SJSA1 (cell line): ENCODE measurements around the gene SCART1. TPM values are rescaled to one million over a fixed set of nuclear protein-coding genes. Genes with fewer than 3 reads are reported as not detected.

ENCODE experiments used
- DNase-seq, 2 experiments: peaks; one replicate each; pipeline ENCODE4 v3.0.0-alpha.2; 2015 to 2020; ENCODE audit warnings: low spot score in 2 of 2, low read depth in 1 of 2
- H3K27ac ChIP-seq: fragments of 250-450 bp; sonication (Bioruptor Pico); 2 replicates; pipeline ENCODE4 v1.5.1; 2020; ENCODE audit warnings: mild to moderate bottlenecking, moderate library complexity
- H3K27me3 ChIP-seq: fragments of 250-450 bp; sonication (Bioruptor Pico); replicated peaks from 2 replicates; pipeline ENCODE4 v1.5.1; 2020; ENCODE audit warnings: mild to moderate bottlenecking, moderate library complexity
- H3K36me3 ChIP-seq: fragments of 250-450 bp; sonication (Bioruptor Pico); 2 replicates; pipeline ENCODE4 v1.5.1; 2020; ENCODE audit warnings: mild to moderate bottlenecking
- H3K4me1 ChIP-seq: fragments of 250-450 bp; sonication (Bioruptor Pico); replicated peaks from 2 replicates; pipeline ENCODE4 v1.6.1; 2021; ENCODE audit warnings: mild to moderate bottlenecking
- H3K4me3 ChIP-seq: fragments of 250-450 bp; sonication (Bioruptor Pico); 2 replicates; pipeline ENCODE4 v1.5.1; 2020; ENCODE audit warnings: mild to moderate bottlenecking
- H3K9me3 ChIP-seq: fragments of 250-450 bp; sonication (Bioruptor Pico); replicated peaks from 2 replicates; pipeline ENCODE4 v1.5.1; 2020; ENCODE audit warnings: mild to moderate bottlenecking
- total RNA-seq: library from RNA; depleted of rRNA; stranded (reverse); fragments of >200 nt; shearing (Covaris generic); gene quantifications from 2 replicates; pipeline ENCODE4 v1.2.3, GENCODE V29; 2014

The SCART1 gene
- total RNA-seq, 1 experiment from 2014 or later, result 0.18 TPM

GRCh38 chr10:133456041-133456951, 2.6 kb downstream of the SCART1 start:
- DNase-seq, result peak in 1 of 2 experiments; percentile 40
- Histone ChIP-seq H3K9me3 (peaks cover 6% of the 10 kb centered on the region), H3K27me3 (no peaks in the 10 kb centered on the region), H3K4me3 (no peak overlapping the region), H3K4me1 (no peaks in the 10 kb centered on the region), H3K36me3 (no peaks in the 10 kb centered on the region), H3K27ac (no peak overlapping the region)

- no peaks in the 10 kb centered on the region for H3K27me3 ChIP-seq
- no peak overlapping the region for H3K4me3 ChIP-seq
- H3K27ac ChIP-seq, result no peak overlapping the region
- peaks cover 6% of the 10 kb centered on the region for H3K9me3 ChIP-seq
- no peak for DNase-seq
- no peaks in the 10 kb centered on the region for H3K4me1 ChIP-seq
- H3K36me3 ChIP-seq, result no peaks in the 10 kb centered on the region
These were observed 3.5 kb downstream of the SCART1 start for GRCh38 chr10:133457100-133457841.

GRCh38 chr10:133458021-133458709, 4.4 kb downstream of the SCART1 start:
- no peaks in the 10 kb centered on the region for H3K27me3 ChIP-seq

GRCh38 chr10:133458710-133459453, 5.1 kb downstream of the SCART1 start:
- peaks cover 6% of the 10 kb centered on the region for H3K9me3 ChIP-seq
- no peaks in the 10 kb centered on the region for H3K27me3 ChIP-seq
- no peak for DNase-seq
- no peaks in the 10 kb centered on the region for H3K36me3 ChIP-seq
- no peaks in the 10 kb centered on the region for H3K4me1 ChIP-seq
- no peak overlapping the region for H3K27ac ChIP-seq
- H3K4me3 ChIP-seq, result no peak overlapping the region

More at GRCh38 chr10:133458021-133458709, 4.4 kb downstream of the SCART1 start:
- peaks cover 6% of the 10 kb centered on the region for H3K9me3 ChIP-seq
- H3K27ac ChIP-seq, result no peak overlapping the region
- no peaks in the 10 kb centered on the region for H3K4me1 ChIP-seq
- no peaks in the 10 kb centered on the region for H3K36me3 ChIP-seq
- no peak for DNase-seq
- H3K4me3 ChIP-seq, result no peak overlapping the region

GRCh38 chr10:133459454-133460207, 5.9 kb downstream of the SCART1 start:
- Histone ChIP-seq H3K36me3 (no peaks in the 10 kb centered on the region), H3K4me1 (no peaks in the 10 kb centered on the region), H3K27me3 (no peaks in the 10 kb centered on the region), H3K9me3 (peaks cover 6% of the 10 kb centered on the region), H3K4me3 (no peak overlapping the region), H3K27ac (no peak overlapping the region)
- no peak for DNase-seq

- no peak overlapping the region for H3K4me3 ChIP-seq
- no peak for DNase-seq
- H3K27me3 ChIP-seq, result no peaks in the 10 kb centered on the region
- peaks cover 6% of the 10 kb centered on the region for H3K9me3 ChIP-seq
- no peaks in the 10 kb centered on the region for H3K36me3 ChIP-seq
- no peaks in the 10 kb centered on the region for H3K4me1 ChIP-seq
- H3K27ac ChIP-seq, result no peak overlapping the region
These were observed 6.5 kb downstream of the SCART1 start for GRCh38 chr10:133460208-133460769.

GRCh38 chr10:133461027-133461426, 7.3 kb downstream of the SCART1 start:
- DNase-seq, result no peak
- Histone ChIP-seq H3K4me1 (no peaks in the 10 kb centered on the region), H3K27me3 (no peaks in the 10 kb centered on the region), H3K4me3 (no peak overlapping the region), H3K36me3 (no peaks in the 10 kb centered on the region), H3K9me3 (peaks cover 6% of the 10 kb centered on the region), H3K27ac (no peak overlapping the region)

- H3K9me3 ChIP-seq, result peaks cover 6% of the 10 kb centered on the region
- no peaks in the 10 kb centered on the region for H3K4me1 ChIP-seq
- no peak overlapping the region for H3K4me3 ChIP-seq
- no peaks in the 10 kb centered on the region for H3K27me3 ChIP-seq
- H3K27ac ChIP-seq, result no peak overlapping the region
- DNase-seq, result no peak
- no peaks in the 10 kb centered on the region for H3K36me3 ChIP-seq
These were observed 8.1 kb downstream of the SCART1 start for GRCh38 chr10:133461841-133462240.

- no peaks in the 10 kb centered on the region for H3K27me3 ChIP-seq
- H3K36me3 ChIP-seq, result no peaks in the 10 kb centered on the region
- DNase-seq, result no peak
- H3K27ac ChIP-seq, result no peak overlapping the region
- H3K9me3 ChIP-seq, result peaks cover 6% of the 10 kb centered on the region
- no peak overlapping the region for H3K4me3 ChIP-seq
- no peaks in the 10 kb centered on the region for H3K4me1 ChIP-seq
These were observed 9.0 kb downstream of the SCART1 start for GRCh38 chr10:133462512-133463305.

GRCh38 chr10:133464582-133465031, 10.9 kb downstream of the SCART1 start:
- no peak for DNase-seq
- Histone ChIP-seq H3K9me3 (peaks cover 4% of the 10 kb centered on the region), H3K4me3 (no peak overlapping the region), H3K36me3 (no peaks in the 10 kb centered on the region), H3K27me3 (no peaks in the 10 kb centered on the region), H3K27ac (no peak overlapping the region), H3K4me1 (no peaks in the 10 kb centered on the region)

GRCh38 chr10:133465191-133465949, 11.6 kb downstream of the SCART1 start:
- Histone ChIP-seq H3K27me3 (no peaks in the 10 kb centered on the region), H3K4me3 (no peak overlapping the region), H3K4me1 (no peaks in the 10 kb centered on the region), H3K9me3 (no peaks in the 10 kb centered on the region; the same call in none of the 2 replicates), H3K27ac (no peak overlapping the region), H3K36me3 (no peaks in the 10 kb centered on the region)
- no peak for DNase-seq
